Hematopoietic multipotent progenitor cell treated with erythropoietin and hydrocortisone succinate and interleukin-3 and kit ligand, for 6 days (in vitro differentiated cells): ENCODE results near the gene UBTD1.
A peak's percentile ranks its signal among the peaks of the same experiment; 100 is the strongest.
"Not testable (repeated sequence)": the region's sequence is repeated elsewhere in the genome, so short reads cannot be mapped to it uniquely, and the experiment has no call there.

Source experiments
- DNase-seq: peaks from one replicate; pipeline ENCODE4 v3.0.0-alpha.2; 2015

UBTD1 gene

GRCh38 chr10:97498841-97499560 lies at the start of gene UBTD1:
UBTD1 (plus strand) TSS chr10:97498924; CDS start chr10:97499204, 280 bp downstream.
- DNase-seq = peak; percentile 16

GRCh38 chr10:97450828-97451227 lies 47.9 kb upstream of the UBTD1 start:
- no peak for DNase-seq

- DNase-seq = no peak
These were observed 47.1 kb upstream of the UBTD1 start for GRCh38 chr10:97451605-97452004.

GRCh38 chr10:97452352-97452751 lies 46.4 kb upstream of the UBTD1 start:
- no peak for DNase-seq

GRCh38 chr10:97454330-97455036 lies 44.2 kb upstream of the UBTD1 start:
- peak; percentile 71 for DNase-seq

- DNase-seq = no peak
These were observed 42.6 kb upstream of the UBTD1 start for GRCh38 chr10:97456034-97456685.

- DNase-seq = no peak
These were observed 42.0 kb upstream of the UBTD1 start for GRCh38 chr10:97456686-97457065.

- DNase-seq = no peak
These were observed 39.6 kb upstream of the UBTD1 start for GRCh38 chr10:97459111-97459510.

GRCh38 chr10:97459933-97460332 lies 38.8 kb upstream of the UBTD1 start:
- DNase-seq = no peak

- no peak for DNase-seq
These were observed 36.4 kb upstream of the UBTD1 start for GRCh38 chr10:97462309-97462708.

GRCh38 chr10:97463363-97464132 lies 35.2 kb upstream of the UBTD1 start:
- peak; percentile 67 for DNase-seq

GRCh38 chr10:97464226-97464625 lies 34.5 kb upstream of the UBTD1 start:
- no peak for DNase-seq

- DNase-seq = no peak
These were observed 32.7 kb upstream of the UBTD1 start for GRCh38 chr10:97465982-97466381.

GRCh38 chr10:97466755-97467154 lies 32.0 kb upstream of the UBTD1 start:
- no peak for DNase-seq

- DNase-seq = no peak
These were observed 30.6 kb upstream of the UBTD1 start for GRCh38 chr10:97468162-97468561.

GRCh38 chr10:97468781-97469180 lies 29.9 kb upstream of the UBTD1 start:
- DNase-seq = not testable (repeated sequence)

GRCh38 chr10:97474918-97475317 lies 23.8 kb upstream of the UBTD1 start:
- DNase-seq = no peak

- peak; percentile 23 for DNase-seq
These were observed 22.7 kb upstream of the UBTD1 start for GRCh38 chr10:97475936-97476594.

- not testable (repeated sequence) for DNase-seq
These were observed 19.3 kb upstream of the UBTD1 start for GRCh38 chr10:97479410-97479809.

- peak; percentile 39 for DNase-seq
These were observed 18.8 kb upstream of the UBTD1 start for GRCh38 chr10:97479939-97480338.

GRCh38 chr10:97481071-97481470 lies 17.7 kb upstream of the UBTD1 start:
- no peak for DNase-seq

- no peak for DNase-seq
These were observed 16.3 kb upstream of the UBTD1 start for GRCh38 chr10:97482381-97482780.

GRCh38 chr10:97483506-97483905 lies 15.2 kb upstream of the UBTD1 start:
- DNase-seq = no peak
